Glutamatergic neuron (in vitro differentiated cells): ENCODE data around the gene ENDOD1. TPM values are rescaled to one million over a fixed set of nuclear protein-coding genes. Genes with fewer than 3 reads are reported as not detected.

Source experiments
- DNase-seq: peaks from one replicate; pipeline ENCODE4 v3.0.0; 2022
- H3K27ac Mint-ChIP-seq: one replicate; pipeline ENCODE4 v1.8.0; 2020; ENCODE audit warnings: mild to moderate bottlenecking, mixed read lengths, inconsistent platforms; ENCODE audit not compliant: unreplicated experiment
- H3K27me3 Mint-ChIP-seq: one replicate; pipeline ENCODE4 v1.8.0; 2020; ENCODE audit warnings: mild to moderate bottlenecking, moderate library complexity, mixed read lengths, inconsistent platforms; ENCODE audit not compliant: unreplicated experiment
- H3K36me3 Mint-ChIP-seq: one replicate; pipeline ENCODE4 v1.8.0; 2020; ENCODE audit warnings: mild to moderate bottlenecking, mixed read lengths, inconsistent platforms; ENCODE audit not compliant: unreplicated experiment
- H3K4me1 Mint-ChIP-seq: one replicate; pipeline ENCODE4 v1.8.0; 2020; ENCODE audit warnings: mild to moderate bottlenecking, low read depth, mixed read lengths, inconsistent platforms; ENCODE audit not compliant: unreplicated experiment
- H3K4me3 Mint-ChIP-seq: one replicate; pipeline ENCODE4 v1.8.0; 2020; ENCODE audit warnings: mild to moderate bottlenecking, mixed read lengths, inconsistent platforms; ENCODE audit not compliant: unreplicated experiment
- H3K9me3 Mint-ChIP-seq: one replicate; pipeline ENCODE4 v1.8.0; 2020; ENCODE audit warnings: mild to moderate bottlenecking, moderate library complexity, mixed read lengths, inconsistent platforms; ENCODE audit not compliant: unreplicated experiment
- CTCF ChIP-seq: fragments of 200-600 bp; sonication (generic); IDR thresholded peaks from one replicate; pipeline ENCODE4 v1.5.0; 2021; ENCODE audit not compliant: partially characterized antibody, unreplicated experiment
- total RNA-seq: library from RNA; stranded (reverse); fragmentation: NEBNext Ultra II Directional; extraction: Animal tissue kit (Norgen Biotek cat#: 25700); gene quantifications from one replicate; pipeline ENCODE4 v1.2.1, GENCODE V29; 2021; ENCODE audit not compliant: unreplicated experiment

ENDOD1 gene
- total RNA-seq, 1 donor from 2014 or later, result 1.6 TPM

DNA sequence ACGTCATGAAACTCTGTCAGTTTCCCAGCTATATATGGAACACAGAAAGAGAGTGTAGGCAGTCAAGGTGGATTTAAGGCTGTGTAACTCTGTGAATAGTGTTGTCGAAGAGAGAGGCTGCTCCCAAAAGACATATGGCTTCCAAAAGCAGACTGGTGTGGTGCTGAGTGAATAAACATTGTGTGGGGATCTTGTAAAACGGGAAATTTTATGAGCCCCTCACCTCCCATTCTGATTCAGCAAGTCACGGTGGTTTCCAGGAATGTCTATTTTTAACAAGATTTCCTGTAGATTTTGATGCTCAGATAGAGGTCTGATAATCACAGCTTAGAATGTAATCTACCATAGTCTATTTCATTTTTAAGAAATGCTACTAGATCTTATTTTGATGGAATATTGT, 73.5 kb downstream of the ENDOD1 start:
- TF ChIP-seq CTCF, result no peak
- DNase-seq, result no peak
- H3K9me3 Mint-ChIP-seq, result peaks cover 6% of the 10 kb centered on the region
- no peak overlapping the region for H3K27ac Mint-ChIP-seq
- H3K27me3 Mint-ChIP-seq, result peaks cover 4% of the 10 kb centered on the region
- no peak overlapping the region for H3K4me3 Mint-ChIP-seq
- no peaks in the 10 kb centered on the region for H3K36me3 Mint-ChIP-seq
- peaks cover 13% of the 10 kb centered on the region for H3K4me1 Mint-ChIP-seq

DNA sequence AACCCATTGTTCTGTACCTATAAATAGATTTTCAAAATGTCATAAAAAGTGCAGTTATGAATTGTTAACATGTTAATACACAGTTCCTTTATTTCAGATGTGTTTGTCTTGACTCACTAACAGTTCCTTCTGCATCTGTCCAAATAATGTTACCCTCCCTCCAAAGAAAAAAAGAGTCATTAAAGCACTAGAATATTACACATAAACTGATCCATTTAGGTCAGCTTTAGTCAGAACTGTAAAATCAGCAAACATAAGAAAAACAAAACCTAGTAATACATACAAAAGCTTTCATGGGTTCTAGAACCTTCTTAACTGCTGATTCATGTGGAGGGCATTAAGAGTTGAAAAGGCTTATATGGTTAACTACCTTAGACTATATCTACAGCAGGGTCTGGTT, 76.0 kb downstream of the ENDOD1 start:
- Mint-ChIP-seq H3K4me3 (no peak overlapping the region), H3K27me3 (no peaks in the 10 kb centered on the region), H3K27ac (no peak overlapping the region), H3K36me3 (no peaks in the 10 kb centered on the region), H3K9me3 (peaks cover 4% of the 10 kb centered on the region), H3K4me1 (peaks cover 12% of the 10 kb centered on the region)
- no peak for TF ChIP-seq CTCF
- DNase-seq, result no peak

DNA sequence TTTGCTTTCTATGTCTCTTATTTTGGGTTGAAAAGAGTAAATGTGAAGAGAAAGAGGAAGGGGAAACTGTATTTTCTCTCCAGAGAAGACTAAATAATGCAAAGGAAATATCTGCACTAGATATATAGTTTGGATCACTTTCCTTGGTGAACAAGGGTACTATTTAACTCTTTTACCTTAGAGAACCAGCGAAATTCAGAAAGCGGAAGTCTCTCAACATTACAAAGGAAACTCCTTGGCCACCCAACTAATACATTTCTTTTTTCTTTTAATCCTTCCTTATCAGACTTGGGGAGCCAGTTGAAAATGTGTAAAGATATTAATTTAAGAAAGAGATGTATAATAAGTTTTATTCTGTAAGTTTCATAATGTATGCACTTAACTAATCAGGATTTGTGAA, 77.1 kb downstream of the ENDOD1 start:
- H3K27me3 Mint-ChIP-seq, result no peaks in the 10 kb centered on the region

DNA sequence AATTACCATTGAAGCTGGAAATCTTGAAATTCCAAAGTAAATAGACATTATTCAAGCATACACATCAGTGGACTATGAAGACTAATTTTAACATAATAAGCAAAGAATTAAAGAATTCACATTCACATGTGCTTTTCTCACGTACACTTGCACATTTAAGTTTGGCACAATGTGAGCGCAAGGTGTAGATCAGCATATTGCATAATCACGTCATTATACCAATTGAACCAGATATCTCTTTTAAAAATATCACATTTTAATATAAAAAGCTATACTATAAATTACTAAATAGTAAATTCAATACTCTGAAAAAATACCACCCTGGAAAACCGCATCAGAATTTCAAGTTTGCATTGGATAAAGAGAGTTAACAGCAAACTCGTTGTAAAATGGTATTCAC, 80.6 kb downstream of the ENDOD1 start:
- H3K9me3 Mint-ChIP-seq, result no peaks in the 10 kb centered on the region
- DNase-seq, result no peak
- no peaks in the 10 kb centered on the region for H3K36me3 Mint-ChIP-seq
- no peak overlapping the region for H3K4me3 Mint-ChIP-seq
- no peak for TF ChIP-seq CTCF
- no peaks in the 10 kb centered on the region for H3K27me3 Mint-ChIP-seq
- H3K4me1 Mint-ChIP-seq, result peaks cover 8% of the 10 kb centered on the region
- no peak overlapping the region for H3K27ac Mint-ChIP-seq

More for the DNA sequence above, 77.1 kb downstream of the ENDOD1 start:
- DNase-seq, result no peak
- Mint-ChIP-seq H3K9me3 (peaks cover 3% of the 10 kb centered on the region), H3K27ac (no peak overlapping the region), H3K36me3 (no peaks in the 10 kb centered on the region), H3K4me3 (no peak overlapping the region), H3K4me1 (peaks cover 10% of the 10 kb centered on the region)
- TF ChIP-seq CTCF, result no peak

- no peaks in the 10 kb centered on the region for H3K9me3 Mint-ChIP-seq
- no peaks in the 10 kb centered on the region for H3K4me1 Mint-ChIP-seq
- H3K27me3 Mint-ChIP-seq, result no peaks in the 10 kb centered on the region
- H3K4me3 Mint-ChIP-seq, result no peak overlapping the region
- no peaks in the 10 kb centered on the region for H3K36me3 Mint-ChIP-seq
- no peak for DNase-seq
- TF ChIP-seq CTCF, result no peak
- H3K27ac Mint-ChIP-seq, result no peak overlapping the region
These were observed 86.3 kb downstream of the ENDOD1 start for GRCh38 chr11:95175818-95176380.

Other genes starting within 250 kb of the ENDOD1 start
- gene CWC15, start 116.3 kb upstream of the ENDOD1 start, total RNA-seq, result 65.1 TPM
- gene KDM4D, start 116.1 kb upstream of the ENDOD1 start, total RNA-seq, result 1.3 TPM
- 1.1 TPM for gene KDM4E, start 64.6 kb upstream of the ENDOD1 start, total RNA-seq
- 0.39 TPM for gene KDM4F, start 40.4 kb upstream of the ENDOD1 start, total RNA-seq
- 45.2 TPM for gene SRSF8, start 22.9 kb upstream of the ENDOD1 start, total RNA-seq
- 213 TPM for gene SESN3, start 141.4 kb downstream of the ENDOD1 start, total RNA-seq